AG04449 (cell line): ENCODE results near the gene DPYSL3.

Source experiments
- CTCF ChIA-PET: fragments of 350-600 bp; formaldehyde crosslinking; extraction: SDS; loops from one replicate; lab custom pipeline; 2021; ENCODE audit warnings: antibody characterized with exemption; lab: Yijun Ruan, JAX
- POLR2A ChIA-PET: fragments of 400-600, 350-600 bp; formaldehyde crosslinking; extraction: SDS; loops from one replicate; lab custom pipeline; 2020; ENCODE audit warnings: antibody characterized with exemption, inconsistent platforms; lab: Yijun Ruan, JAX
- DNase-seq: peaks from one replicate; pipeline ENCODE4 v3.0.0-alpha.2; 2010; ENCODE audit warnings: low read depth, low spot score
- H3K4me3 ChIP-seq: 2 replicates; pipeline ENCODE4 v1.5.1; 2011; ENCODE audit warnings: low read depth, mild to moderate bottlenecking, control low read depth, low read length
- TF ChIP-seq, protein P1 (sequence below): IDR thresholded peaks from one replicate; pipeline ENCODE4 v1.5.1; 2011; ENCODE audit warnings: mild to moderate bottlenecking, moderate library complexity, low read length, control low read depth, inconsistent platforms; ENCODE audit not compliant: insufficient read depth; ENCODE audit errors: missing control alignments

Gene DPYSL3

DNA sequence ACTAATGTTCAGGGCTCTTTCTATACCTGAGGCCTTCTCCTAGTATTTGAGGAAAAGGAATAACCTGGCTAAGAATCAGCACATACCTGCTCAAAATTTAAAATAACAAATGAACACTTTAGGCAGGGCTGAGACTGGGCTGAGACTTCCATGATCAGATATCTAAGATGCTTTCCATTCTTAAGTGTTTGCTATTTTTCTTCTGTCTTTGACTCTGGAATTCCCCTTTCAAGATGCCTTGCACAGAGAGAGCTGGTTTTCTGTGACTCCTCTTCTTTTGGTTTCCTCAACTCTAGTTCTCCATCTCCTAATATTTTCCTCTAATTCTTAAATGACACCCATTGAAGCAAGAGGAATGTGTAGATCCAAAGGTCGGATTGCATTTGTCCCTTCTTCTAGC, 61.1 kb downstream of the DPYSL3 start:
- no peak overlapping the region for H3K4me3 ChIP-seq
- TF ChIP-seq, protein P1, sequence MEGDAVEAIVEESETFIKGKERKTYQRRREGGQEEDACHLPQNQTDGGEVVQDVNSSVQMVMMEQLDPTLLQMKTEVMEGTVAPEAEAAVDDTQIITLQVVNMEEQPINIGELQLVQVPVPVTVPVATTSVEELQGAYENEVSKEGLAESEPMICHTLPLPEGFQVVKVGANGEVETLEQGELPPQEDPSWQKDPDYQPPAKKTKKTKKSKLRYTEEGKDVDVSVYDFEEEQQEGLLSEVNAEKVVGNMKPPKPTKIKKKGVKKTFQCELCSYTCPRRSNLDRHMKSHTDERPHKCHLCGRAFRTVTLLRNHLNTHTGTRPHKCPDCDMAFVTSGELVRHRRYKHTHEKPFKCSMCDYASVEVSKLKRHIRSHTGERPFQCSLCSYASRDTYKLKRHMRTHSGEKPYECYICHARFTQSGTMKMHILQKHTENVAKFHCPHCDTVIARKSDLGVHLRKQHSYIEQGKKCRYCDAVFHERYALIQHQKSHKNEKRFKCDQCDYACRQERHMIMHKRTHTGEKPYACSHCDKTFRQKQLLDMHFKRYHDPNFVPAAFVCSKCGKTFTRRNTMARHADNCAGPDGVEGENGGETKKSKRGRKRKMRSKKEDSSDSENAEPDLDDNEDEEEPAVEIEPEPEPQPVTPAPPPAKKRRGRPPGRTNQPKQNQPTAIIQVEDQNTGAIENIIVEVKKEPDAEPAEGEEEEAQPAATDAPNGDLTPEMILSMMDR, result no peak
- CTCF ChIA-PET, result interaction anchor here (1.0 to 12.0 kb wide), 12 partner anchors 9 to 982 kb away, joined by 3 to 167 read pairs (median 3); no protein-coding TSS in a partner anchor
- no peak for DNase-seq
- POLR2A ChIA-PET, result no interaction called here

GRCh38 chr5:147446523-147446922, 63.3 kb downstream of the DPYSL3 start:
- DNase-seq, result no peak
- CTCF ChIA-PET, result interaction anchor here (0.9 to 12.0 kb wide), 4 partner anchors 8 to 131 kb away, joined by 4 to 167 read pairs (median 7); no protein-coding TSS in a partner anchor
- TF ChIP-seq, protein P1, result no peak
- POLR2A ChIA-PET, result interaction anchor here (0.7 kb wide), 1 partner anchor 35 kb away, joined by 3 read pairs; no protein-coding TSS in a partner anchor
- H3K4me3 ChIP-seq, result no peak overlapping the region

- ChIA-PET CTCF (interaction anchor here (1.3 kb wide), 1 partner anchor 9 kb away, joined by 4 read pairs; no protein-coding TSS in a partner anchor), POLR2A (no interaction called here)
- DNase-seq, result no peak
- TF ChIP-seq, protein P1, result no peak
- no peak overlapping the region for H3K4me3 ChIP-seq
Observed at GRCh38 chr5:147445917-147446316, 64.0 kb downstream of the DPYSL3 start.

- ChIA-PET POLR2A (interaction anchor here (0.6 kb wide), 1 partner anchor 46 kb away, joined by 3 read pairs; no protein-coding TSS in a partner anchor), CTCF (interaction anchor here (0.7 to 2.0 kb wide), 8 partner anchors 9 to 133 kb away, joined by 3 to 16 read pairs (median 3); no protein-coding TSS in a partner anchor)
- H3K4me3 ChIP-seq, result no peak overlapping the region
- DNase-seq, result no peak
- TF ChIP-seq, protein P1, result no peak
Observed at GRCh38 chr5:147445090-147445489, 64.8 kb downstream of the DPYSL3 start.

GRCh38 chr5:147442224-147442623, 67.6 kb downstream of the DPYSL3 start:
- TF ChIP-seq, protein P1, result no peak
- POLR2A ChIA-PET, result no interaction called here
- DNase-seq, result no peak
- CTCF ChIA-PET, result interaction anchor here (0.9 to 1.7 kb wide), 5 partner anchors 8 to 117 kb away, joined by 3 to 6 read pairs (median 5); no protein-coding TSS in a partner anchor
- H3K4me3 ChIP-seq, result no peak overlapping the region

- POLR2A ChIA-PET, result no interaction called here
- no peak for DNase-seq
Observed at GRCh38 chr5:147441191-147441695, 68.6 kb downstream of the DPYSL3 start.

More at GRCh38 chr5:147441191-147441695, 68.6 kb downstream of the DPYSL3 start:
- TF ChIP-seq, protein P1, result no peak
- H3K4me3 ChIP-seq, result no peak overlapping the region
- CTCF ChIA-PET, result interaction anchor here (1.4 to 3.0 kb wide), 4 partner anchors 10 to 137 kb away, joined by 3 to 18 read pairs (median 6); no protein-coding TSS in a partner anchor
